Metanephros (tissue), 2 donors: ENCODE measurements around the gene NCOA7. TPM values are rescaled to one million over a fixed set of nuclear protein-coding genes. Genes with fewer than 3 reads are reported as not detected.

Source experiments
- small RNA-seq: library from RNA; depleted of rRNA; stranded (forward); fragments of <200 nt; gene quantifications from one replicate; pipeline ENCODE3, GENCODE V24; 2014; ENCODE audit warnings: low replicate concordance
- total RNA-seq: library from RNA; depleted of rRNA; stranded (reverse); fragments of >200 nt; gene quantifications from one replicate; pipeline ENCODE4 v1.2.3, GENCODE V29; 2014

The NCOA7 gene, protein sequence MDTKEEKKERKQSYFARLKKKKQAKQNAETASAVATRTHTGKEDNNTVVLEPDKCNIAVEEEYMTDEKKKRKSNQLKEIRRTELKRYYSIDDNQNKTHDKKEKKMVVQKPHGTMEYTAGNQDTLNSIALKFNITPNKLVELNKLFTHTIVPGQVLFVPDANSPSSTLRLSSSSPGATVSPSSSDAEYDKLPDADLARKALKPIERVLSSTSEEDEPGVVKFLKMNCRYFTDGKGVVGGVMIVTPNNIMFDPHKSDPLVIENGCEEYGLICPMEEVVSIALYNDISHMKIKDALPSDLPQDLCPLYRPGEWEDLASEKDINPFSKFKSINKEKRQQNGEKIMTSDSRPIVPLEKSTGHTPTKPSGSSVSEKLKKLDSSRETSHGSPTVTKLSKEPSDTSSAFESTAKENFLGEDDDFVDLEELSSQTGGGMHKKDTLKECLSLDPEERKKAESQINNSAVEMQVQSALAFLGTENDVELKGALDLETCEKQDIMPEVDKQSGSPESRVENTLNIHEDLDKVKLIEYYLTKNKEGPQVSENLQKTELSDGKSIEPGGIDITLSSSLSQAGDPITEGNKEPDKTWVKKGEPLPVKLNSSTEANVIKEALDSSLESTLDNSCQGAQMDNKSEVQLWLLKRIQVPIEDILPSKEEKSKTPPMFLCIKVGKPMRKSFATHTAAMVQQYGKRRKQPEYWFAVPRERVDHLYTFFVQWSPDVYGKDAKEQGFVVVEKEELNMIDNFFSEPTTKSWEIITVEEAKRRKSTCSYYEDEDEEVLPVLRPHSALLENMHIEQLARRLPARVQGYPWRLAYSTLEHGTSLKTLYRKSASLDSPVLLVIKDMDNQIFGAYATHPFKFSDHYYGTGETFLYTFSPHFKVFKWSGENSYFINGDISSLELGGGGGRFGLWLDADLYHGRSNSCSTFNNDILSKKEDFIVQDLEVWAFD
- total RNA-seq, result 72.3 TPM

DNA sequence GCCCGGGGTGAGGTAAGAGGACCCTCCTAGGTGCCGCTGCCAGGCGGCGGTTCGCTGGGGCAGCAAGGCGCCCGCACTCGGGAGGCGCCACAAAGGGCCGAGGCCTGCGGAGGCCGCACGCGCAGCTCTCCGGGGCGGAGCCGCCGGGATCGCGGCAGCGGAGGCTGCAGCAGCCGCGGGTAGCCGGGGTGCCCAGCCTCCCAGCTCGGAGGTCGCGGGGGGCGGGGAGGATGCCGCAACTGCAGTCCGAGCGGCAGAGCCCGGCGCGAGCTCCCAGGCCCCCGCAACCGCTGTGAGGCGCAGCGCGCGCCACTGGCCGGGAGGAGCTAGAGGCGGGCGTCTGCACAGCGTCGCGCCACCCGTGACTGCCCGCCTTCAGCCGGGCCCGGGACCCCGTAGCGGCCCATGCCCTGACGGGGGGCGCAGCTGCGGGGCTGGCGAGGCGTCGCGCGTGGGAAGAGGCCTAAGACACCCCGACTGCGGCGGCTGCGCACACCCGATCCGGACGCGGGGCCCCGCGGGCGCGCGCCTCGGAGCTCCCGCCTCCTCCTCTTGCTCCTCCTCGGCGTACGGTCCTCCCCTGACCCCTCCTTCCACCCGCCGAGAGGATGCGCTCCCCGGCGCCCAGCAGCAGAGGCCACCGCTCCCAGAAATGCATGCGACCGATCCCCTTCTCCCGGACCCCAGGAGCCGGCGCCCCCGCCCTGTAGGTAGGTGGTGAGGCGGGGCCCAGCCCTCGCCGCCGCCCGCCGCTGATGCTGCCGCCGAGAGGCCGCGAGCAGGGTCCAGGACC is at the start of gene NCOA7:
NCOA7 (plus strand) TSS at position 603 of the 793 bp plus-strand sequence. CDS start 24,395 bp downstream, outside the sequence.

DNA sequence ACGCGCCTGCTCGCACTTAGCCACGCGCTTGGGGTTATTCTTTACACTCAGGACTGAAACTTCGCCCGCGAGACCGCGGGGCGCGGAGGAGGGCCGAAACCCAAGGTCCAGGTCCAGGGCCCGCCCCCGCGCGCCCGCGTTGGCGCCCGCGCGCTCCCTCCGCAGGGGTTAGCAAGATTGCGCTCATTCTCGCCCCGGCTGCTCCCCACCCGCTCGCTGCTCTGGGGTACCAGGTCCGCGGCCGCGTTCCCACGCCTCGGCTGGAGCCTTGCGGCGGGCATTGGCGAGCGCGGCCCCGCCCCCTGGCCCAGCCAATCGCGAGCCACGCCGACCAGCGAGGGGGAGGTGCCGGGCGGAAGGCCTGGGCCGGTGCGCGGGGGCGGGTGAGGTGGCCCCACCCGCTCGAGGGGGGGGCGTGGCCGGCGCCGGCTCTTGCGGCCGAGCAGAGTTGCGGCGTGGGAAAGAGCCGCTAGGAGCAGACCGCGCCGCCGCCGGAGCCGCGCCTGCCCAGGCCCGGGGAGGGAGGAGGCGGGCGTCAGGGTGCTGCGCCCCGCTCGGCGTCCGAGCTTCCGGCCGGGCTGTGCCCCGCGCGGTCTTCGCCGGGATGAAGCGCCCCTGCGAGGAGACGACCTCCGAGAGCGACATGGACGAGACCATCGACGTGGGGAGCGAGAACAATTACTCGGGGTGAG is 41.4 kb upstream of the NCOA7 start, which contains the start of gene HEY2:
HEY2 (plus strand) TSS at position 460 of the 692 bp plus-strand sequence; CDS start at position 605, 145 bp downstream.

DNA sequence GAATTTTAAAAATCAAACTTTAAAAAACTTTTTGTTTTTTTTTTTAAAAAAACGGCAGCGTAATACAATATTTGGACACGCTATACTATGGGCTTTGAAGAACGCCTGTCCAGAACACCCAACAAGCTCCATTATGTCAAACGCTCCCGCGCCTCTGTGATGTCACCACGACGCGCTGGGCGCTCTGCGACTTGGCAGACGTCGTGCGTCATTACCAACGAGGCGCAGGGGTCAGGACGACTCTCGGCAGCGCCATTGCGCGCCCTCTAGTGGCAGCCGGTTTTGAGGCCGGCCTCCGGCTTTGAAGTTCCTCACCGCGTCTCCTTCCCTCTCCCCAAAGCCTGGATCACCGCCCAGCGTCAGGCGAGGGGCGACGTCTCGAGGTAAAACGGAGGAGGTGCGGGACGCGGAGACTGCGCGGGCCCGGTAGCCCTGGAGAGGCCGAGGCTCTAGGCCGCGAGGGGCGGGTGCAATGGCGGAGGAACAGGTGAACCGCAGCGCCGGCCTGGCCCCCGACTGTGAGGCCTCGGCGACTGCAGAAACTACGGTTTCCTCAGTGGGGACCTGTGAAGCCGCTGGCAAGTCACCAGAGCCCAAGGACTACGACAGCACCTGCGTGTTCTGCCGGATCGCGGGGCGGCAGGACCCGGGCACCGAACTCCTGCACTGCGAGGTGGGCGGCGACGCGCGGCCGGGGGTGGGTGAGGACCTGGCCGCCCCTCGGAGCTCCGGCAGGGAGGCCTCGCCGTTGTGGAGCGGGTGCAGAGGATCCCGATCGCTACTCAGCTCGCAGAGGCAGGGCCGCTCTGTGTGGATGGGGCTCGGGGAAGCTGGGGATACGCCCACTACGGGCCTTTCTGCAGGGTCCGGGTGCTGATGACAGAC is 166.0 kb downstream of the NCOA7 start, which contains the start of gene HINT3:
HINT3 (plus strand) TSS at position 265 of the 885 bp plus-strand sequence; CDS start at position 473, 208 bp downstream.

Small RNAs within 50 kb of the gene (small RNA-seq; reads per million reads assigned to genes)
- gene RNA5SP216, result not detected

Other genes with a start within 250 kb of the NCOA7 start
- 3.9 TPM for gene HEY2, start 41.3 kb upstream of the NCOA7 start, total RNA-seq
- 33.9 TPM for gene HINT3, start 165.8 kb downstream of the NCOA7 start, total RNA-seq
- gene TRMT11, start 195.6 kb downstream of the NCOA7 start, total RNA-seq, result 29.4 TPM